Measurements from ENCODE around the gene PNRC1. TPM values are rescaled to one million over a fixed set of nuclear protein-coding genes. Genes with fewer than 3 reads are reported as not detected.

PNRC1 gene
- total and polyA plus RNA-seq, 2 experiments from 2014 or later = 35.0 to 38.6 TPM

- no peak overlapping the region for H3K27ac Mint-ChIP-seq
- DNase-seq (ENCODE audit: low spot score) (peak; percentile 48), ATAC-seq (no peak)
- Histone ChIP-seq H3K9me2 (ENCODE audit: insufficient read depth) (no peaks in the 10 kb centered on the region), H3K4me2 (peak overlapping the region; percentile 92), H3K79me2 (replicated peaks; ENCODE audit: insufficient read depth) (peaks cover 26% of the 10 kb centered on the region), H3F3A (replicated peaks; ENCODE audit: low read depth) (no peaks in the 10 kb centered on the region), H3K36me3 (ENCODE audit: insufficient read depth) (peaks cover 5% of the 10 kb centered on the region), H3K4me3 (peak overlapping the region; percentile 67), H4K20me1 (replicated peaks; ENCODE audit: insufficient read depth) (peaks cover 19% of the 10 kb centered on the region), H3K27ac (ENCODE audit: low read depth) (peak overlapping the region; percentile 75), H2AFZ (peak overlapping the region; percentile 82), H3K4me1 (ENCODE audit: insufficient read depth) (peaks cover 30% of the 10 kb centered on the region), H3K27me3 (ENCODE audit: insufficient read depth) (peaks cover 21% of the 10 kb centered on the region)
- peaks cover 20% of the 10 kb centered on the region for H3K27me3 Mint-ChIP-seq (ENCODE audit: insufficient read depth, low read depth, poor library complexity)
- H3K4me3 Mint-ChIP-seq = peak overlapping the region; percentile 93
- H3K4me1 Mint-ChIP-seq = peaks cover 25% of the 10 kb centered on the region
- TF ChIP-seq REST (IDR thresholded peaks at IDR 0.05; ENCODE audit: unreplicated experiment) (no peak), ZNF114 (CRISPR knock-in tag; IDR thresholded peaks at IDR 0.05) (no peak), ETS1 (IDR thresholded peaks at IDR 0.05) (no peak), POLR2AphosphoS5 (IDR thresholded peaks at IDR 0.05; ENCODE audit: low read depth) (no peak), STAT1 (IDR thresholded peaks at IDR 0.05; ENCODE audit: unreplicated experiment) (no peak), ZNF331 (CRISPR knock-in tag; IDR thresholded peaks at IDR 0.05; ENCODE audit: low read depth) (no peak), CREB1 (CRISPR knock-in tag; IDR thresholded peaks at IDR 0.05; ENCODE audit: low read depth) (no peak), NANOG (IDR thresholded peaks at IDR 0.05; ENCODE audit: borderline replicate concordance) (no peak), EZH2 (IDR thresholded peaks at IDR 0.05; ENCODE audit: low read depth, unreplicated experiment) (no peak), ZNF462 (CRISPR knock-in tag; IDR thresholded peaks at IDR 0.05) (no peak), CTCF (conservative IDR thresholded peaks at IDR 0.05; ENCODE audit: low read depth in 2 of 2) (no peak), JUNB (IDR thresholded peaks at IDR 0.05; ENCODE audit: unreplicated experiment) (no peak), EZH2phosphoT487 (IDR thresholded peaks at IDR 0.05; ENCODE audit: unreplicated experiment) (no peak)
- no peaks in the 10 kb centered on the region; the same call in 2 of the 3 replicates for H3K9me3 Mint-ChIP-seq
- peaks cover 8% of the 10 kb centered on the region for H3K36me3 Mint-ChIP-seq (ENCODE audit: low read depth)
These were observed 878 bp upstream of the PNRC1 start for GRCh38 chr6:89079511-89080234.

All from GM23338 (cell line).